GM19372 (cell line): Measurements from ENCODE around the gene ASB5.
"Not testable (repeated sequence)": the region's sequence is repeated elsewhere in the genome, so short reads cannot be mapped to it uniquely, and the experiment has no call there.

Experiments
- ATAC-seq: cut with Tn5 transposase; IDR thresholded peaks from one replicate; pipeline ENCODE4 v1.9.1; 2021; ENCODE audit warnings: mild to moderate bottlenecking, low read depth, moderate library complexity; ENCODE audit not compliant: unreplicated experiment

Gene ASB5, protein sequence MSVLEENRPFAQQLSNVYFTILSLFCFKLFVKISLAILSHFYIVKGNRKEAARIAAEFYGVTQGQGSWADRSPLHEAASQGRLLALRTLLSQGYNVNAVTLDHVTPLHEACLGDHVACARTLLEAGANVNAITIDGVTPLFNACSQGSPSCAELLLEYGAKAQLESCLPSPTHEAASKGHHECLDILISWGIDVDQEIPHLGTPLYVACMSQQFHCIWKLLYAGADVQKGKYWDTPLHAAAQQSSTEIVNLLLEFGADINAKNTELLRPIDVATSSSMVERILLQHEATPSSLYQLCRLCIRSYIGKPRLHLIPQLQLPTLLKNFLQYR

DNA sequence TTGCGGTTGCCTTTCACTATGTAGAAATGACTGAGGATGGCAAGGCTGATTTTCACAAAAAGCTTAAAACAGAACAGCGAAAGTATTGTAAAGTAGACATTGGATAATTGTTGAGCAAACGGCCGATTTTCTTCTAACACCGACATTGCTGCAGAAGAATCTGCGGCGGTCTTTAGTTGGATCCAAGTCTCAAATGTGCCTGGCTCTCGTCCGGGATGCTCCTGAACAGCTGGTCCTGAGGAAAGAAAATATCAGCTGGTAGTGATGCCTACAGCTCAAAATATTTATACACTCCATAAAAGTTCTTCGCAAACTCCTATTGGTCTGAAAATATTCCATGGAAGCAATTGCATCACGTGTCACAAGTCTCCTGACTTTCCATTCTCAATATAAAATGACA is at the start of gene ASB5:
TSS of gene ASB5 (minus strand) at position 260 of the 400 bp plus-strand sequence. CDS start at position 146, 114 bp downstream.
- ATAC-seq, result no peak

DNA sequence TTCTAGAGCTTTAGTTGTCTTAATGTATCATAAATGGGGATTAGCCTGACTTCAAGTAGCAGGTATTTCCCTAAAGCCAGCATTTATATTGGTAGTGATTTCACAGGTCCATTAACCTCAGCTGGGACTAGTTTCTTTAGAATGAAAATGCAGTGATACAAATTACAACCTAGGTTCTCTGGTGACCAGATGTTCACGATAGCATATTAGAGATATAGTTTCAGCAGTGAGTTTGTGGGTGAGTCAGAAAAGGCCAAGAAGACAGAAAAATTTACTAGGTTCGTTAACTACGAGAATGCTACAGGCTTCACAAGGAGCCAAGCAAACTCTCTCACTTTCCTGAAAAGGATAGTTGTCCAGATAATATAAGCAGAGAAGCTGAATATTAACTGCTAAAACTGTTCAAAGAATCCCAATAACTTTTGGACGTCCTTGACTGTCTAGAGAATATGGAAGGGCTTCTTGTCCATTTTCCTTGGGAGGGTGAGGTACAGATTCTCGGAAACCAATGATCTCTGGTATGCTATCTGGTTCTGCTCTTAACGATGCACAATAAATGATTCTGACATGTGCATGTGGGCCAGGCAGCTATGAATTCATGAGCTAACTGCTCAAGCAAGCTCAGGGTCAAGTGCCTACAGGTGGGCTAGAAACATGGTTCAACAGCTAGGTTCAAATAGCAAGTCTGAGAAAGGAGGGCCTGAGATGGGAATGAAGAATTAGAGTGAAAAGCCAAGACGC is 44.7 kb upstream of the ASB5 start:
- ATAC-seq, result no peak

DNA sequence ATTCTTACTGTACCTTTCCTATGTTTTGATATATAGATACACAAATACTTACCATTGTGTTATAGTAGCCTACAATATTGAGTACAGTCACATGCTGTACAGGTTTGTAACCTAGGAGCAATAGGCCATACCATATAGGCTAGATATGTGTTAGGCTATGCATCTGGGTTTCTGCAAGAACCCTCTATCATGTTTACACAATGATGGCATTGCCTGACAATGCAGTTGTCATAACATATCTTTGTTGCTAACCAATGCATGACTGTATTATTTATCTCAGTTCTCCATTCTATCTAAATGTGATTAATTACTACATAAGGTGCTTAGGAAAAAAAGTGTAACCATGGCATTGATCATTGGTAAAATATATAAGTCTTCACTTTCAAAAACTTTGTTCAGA is 40.8 kb upstream of the ASB5 start:
- ATAC-seq, result no peak

DNA sequence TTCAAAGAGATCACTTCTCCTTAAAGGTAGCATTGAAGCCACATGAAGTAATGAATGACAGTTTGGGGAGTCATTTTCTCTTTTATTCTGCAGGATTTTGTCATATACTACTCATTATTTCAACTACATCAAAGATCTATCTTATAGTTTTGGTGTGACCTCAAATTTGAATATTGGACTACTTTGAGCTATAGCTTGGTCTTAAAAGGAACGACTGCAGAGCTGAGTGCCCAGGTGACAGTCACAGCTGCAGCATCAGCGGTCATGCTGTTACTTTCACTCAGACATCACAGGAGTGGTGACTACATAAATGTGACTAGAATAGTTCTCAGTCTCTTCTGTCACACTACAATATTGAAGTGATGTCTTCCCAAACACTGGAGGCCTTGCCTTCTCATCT is 40.0 kb upstream of the ASB5 start:
- ATAC-seq, result peak; percentile 99

DNA sequence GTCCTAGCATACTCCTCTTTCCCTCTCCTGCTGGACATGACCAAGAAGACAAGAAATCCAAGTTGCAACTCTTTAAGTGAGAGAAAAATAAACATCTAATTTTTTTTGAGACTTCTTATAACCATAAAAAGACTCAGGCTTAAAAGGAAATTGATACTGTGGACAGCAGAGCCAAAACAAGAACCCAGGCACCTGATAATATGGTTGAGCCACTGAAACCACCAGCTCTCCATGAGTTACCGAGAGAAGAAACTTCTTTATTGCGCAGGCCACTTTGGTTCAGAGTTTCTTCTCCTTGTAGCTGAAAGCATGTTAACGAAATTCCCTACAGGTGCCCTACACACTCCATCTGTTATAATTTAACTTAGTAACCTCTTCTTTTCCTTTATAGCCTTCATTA is 39.4 kb upstream of the ASB5 start:
- peak; percentile 37 for ATAC-seq

DNA sequence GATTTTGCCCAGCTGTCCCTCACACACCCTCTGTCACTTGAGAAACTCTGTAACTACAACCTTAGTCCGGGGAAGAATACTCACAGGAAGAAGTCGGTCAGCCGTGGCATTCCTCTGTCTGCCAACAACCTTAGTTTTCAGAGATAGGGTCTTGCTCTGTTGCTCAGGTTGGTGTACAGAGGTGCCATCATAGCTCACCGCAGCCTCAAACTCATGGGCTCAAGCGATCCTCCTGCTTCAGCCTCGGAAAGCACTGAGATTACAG is 38.6 kb upstream of the ASB5 start:
- no peak for ATAC-seq

DNA sequence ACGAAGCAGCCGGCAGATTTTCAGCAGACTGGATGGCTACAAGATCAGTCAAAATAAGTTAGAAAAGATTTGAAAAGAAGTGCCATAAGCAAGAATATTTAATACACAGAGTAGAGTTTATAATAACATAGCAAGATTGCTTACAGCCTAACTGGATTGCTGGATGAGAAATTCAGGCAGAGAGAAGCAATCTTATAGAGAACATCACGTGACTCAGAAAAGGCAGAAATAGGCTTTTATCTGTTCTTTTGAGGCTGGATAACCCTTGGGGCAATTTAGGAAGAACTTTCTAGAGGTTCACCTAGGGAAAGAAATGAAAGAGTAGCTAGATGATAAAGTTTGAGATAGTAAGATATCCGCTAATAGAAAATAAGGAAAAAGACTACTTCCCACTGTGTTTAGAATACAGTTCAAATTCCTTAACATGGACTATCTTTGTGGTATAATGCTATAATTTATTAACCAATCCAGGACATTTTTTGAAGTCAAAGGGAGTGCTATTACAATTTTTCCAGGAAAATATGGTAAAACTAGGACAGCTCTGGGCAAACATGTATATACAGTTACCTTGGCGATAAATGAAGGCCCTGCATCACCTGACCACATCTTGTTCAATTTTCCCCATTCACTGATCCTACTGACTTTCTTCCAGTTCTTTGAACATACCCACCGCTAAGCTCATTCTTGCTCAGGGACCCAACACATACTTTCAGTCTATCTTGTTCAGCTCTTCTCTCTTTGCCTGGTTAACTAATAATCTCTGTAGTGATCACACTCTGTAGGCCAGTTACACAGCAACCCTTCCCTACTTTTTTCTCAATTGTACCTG is 38.0 kb upstream of the ASB5 start:
- ATAC-seq, result no peak

DNA sequence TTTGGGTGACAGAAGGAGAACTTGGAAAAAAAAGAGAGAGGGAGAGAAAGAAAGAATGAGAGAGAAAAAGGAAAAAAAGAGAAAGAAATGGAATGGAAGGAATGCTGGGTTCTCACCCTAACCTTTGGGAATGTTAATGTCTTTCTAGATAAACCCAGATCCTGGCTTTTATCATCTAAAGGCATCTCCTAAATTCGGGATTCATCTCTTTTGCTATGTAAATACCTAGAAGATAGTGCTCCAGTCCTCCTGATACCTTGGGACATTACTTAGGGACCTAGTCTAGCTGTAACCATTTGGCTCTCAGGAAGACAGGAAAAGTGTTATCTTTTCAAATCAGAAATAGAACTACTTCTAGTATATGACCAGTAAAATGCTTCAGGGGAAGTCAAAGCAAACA is 34.9 kb upstream of the ASB5 start:
- ATAC-seq, result no peak

DNA sequence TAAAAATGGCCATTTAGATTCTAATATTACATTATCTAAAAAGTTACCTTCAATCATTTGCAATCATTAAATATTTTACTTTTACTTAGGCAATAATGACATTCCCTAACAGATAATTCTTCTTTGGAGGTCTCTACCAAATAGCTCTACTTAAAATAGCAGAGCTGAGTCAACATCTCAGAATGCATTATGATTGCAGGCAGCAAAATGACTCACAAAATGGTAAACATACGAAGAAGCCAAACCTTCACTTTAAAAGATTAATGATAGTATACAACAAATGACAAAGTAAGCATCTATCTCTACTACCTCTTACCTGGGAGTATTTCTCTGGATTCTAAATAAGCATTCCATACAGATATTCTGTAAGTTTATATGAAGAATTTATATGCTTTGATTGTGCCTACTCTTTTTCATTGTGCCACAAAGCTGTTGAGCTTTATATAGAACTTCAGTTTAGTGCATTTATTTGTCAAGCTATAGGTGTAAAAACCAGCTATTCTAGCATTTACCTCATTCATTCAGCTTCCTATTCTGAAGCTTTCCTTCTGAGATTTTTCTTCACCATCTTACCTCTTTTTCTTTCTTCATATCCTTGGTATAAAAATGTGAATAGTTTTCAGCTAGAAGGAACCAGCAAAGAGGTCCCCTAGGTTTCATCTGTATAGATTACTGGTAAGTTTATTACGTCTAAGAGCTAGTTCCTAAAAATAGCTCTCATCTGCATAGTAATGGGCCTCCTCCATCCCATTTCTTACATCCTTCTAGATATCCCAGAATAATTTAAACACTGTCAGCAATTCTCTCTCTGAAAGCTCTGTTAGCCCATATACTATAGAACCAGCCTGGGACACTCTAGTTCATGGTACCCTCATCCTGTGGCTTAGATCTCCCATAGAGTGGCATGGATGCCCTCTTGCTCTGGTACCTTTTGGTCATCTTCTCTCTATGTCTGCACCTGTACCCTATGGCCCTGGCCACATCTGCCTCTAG is 33.6 kb upstream of the ASB5 start:
- ATAC-seq, result no peak

DNA sequence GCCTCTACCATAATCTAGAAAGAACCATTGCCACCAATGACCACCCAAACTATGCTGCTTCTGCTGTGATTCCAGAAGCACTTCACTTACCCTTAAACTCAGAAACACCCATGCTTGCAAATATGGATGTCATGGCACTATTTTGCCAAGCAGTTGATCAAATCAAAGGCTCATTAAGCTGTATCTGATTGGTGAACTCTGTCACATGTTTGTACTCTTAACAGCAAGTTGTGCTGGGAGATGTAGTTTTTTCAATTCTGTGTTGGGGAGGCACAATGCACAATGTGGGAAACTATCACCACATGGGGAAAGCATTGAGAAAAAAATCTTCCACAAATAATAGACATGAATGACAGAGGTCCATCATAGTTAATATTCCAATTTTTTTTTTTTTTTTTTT is 31.5 kb upstream of the ASB5 start:
- ATAC-seq, result no peak

DNA sequence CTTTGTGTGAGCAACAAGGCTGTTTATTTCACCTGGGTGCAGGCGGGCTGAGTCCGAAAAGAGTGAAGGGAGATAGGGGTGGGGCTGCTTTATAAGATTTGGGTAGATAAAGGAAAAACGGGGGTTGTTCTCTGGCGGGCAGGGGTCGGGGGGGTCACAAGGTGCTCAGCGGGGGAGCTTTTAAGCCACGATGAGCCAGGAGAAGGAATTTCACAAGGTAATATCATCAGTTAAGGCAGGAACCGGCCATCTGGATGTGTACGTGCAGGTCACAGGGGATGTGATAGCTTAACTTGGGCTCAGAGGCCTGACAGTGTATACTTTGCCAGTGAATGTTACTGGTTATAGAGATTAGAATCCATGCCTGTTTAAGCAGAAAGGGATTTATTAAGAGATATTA is 31.0 kb upstream of the ASB5 start:
- ATAC-seq, result no peak

DNA sequence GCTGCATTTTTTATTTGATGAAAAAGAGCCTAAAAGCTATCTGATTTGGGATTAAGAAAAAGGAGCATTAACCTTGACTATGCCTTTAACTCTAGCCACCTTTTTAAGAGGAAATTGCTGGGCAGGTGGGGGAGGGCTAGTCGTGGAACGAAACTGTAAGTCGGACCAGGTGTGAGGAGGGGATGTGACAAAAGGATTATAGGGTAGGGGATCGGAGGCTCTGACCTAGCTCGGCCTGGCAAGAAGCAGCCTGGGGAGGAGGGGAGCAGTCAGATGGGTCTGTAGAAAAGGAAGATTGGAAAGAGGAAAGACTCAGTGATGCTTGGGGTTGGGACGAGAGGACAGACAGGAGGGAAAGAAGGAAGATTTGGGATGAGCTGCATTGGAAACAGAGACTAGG is 29.6 kb upstream of the ASB5 start:
- no peak for ATAC-seq

DNA sequence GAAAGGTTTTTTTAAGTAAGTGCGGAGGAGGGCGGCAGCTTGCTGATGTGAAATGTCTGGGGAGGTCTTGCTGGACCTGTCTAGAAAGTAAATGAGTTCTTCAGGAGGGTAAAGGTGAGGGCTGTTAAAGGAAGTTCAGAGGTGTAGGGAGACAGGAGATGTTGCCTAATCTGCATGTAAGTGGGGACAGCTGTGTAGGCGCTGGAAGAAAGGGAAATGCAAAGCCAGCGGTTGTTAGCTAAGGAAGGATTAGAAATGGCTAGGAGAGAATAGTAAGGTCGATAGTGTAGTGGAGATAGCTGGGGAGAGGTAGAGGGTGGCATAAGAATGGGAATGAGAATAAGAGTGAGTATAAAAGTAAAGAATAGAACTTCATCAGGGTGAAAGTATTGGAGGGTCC is 26.9 kb upstream of the ASB5 start:
- not testable (repeated sequence) for ATAC-seq

DNA sequence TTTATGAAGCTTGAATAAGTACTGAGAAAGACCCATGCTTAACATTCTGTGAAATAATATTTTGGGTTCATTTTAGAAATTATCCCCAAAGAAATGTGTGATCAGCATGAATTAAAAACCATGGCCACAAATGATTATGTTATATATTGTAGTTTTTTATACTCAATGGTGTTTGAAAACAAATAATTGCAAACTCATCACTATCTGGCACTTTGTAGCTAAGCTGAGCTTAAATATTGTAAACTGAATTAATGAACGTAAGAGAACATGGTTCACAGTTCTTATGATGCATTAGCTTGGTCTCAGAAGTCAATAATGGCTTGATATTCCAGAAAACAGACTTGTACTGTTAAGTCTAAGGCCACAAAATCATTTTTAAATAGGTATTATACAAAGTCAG is 24.6 kb upstream of the ASB5 start:
- no peak for ATAC-seq

DNA sequence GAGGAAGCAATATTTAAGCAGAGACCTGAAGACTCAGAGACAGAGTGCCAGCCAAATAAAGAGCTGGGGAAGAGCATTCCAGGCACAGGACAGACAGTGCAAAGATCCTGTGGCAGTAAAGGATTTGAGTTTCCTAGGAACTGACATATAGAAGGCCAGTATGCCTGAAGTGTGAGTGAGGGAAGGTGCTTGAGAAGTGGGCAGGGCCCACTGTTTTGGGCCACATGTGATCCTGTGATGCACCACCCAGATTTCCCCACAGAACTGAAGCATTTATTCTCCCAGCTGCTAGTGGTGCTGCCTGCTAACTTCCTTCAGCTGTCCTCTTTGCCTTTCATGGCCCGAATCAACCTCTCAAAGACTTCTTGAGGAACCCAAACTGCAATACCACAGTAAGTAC is 23.9 kb upstream of the ASB5 start:
- ATAC-seq, result no peak

DNA sequence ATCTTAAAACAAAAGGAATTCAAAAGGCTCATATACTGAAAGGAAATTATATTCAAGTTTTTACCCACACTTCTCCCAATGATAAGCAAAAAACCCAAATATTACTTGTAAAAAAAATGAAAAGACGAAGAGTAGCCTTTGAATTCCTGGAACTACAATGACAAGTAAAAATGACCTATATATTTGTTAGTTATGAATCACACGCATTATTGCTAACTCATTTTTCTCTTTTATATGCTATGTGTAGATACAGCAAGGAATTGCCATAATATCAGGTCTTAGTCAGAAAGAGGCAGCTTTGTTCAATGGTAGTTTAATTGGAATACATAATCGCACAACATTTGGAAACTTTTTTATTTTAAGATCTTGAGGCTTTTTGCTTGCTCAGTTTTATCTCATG is 22.7 kb upstream of the ASB5 start:
- ATAC-seq, result no peak

DNA sequence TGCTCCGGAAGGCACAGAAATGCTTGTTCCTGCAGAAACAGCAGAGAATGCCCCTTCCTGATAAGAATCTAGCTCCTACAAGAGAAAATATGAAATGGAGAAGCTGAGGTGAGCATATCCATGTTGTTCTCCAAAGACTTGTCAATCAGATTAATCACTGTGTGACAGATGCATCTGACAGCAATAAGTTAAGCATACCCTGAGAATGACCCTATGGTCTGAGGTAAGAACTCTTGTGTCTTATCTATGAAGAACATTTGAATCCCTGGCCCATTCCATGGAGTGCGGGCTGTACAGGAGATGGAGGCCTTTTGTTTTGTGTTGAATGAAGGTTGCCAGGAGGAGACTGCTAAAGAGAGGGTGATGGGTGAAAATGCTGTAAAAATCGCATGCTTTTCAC is 21.5 kb upstream of the ASB5 start:
- no peak for ATAC-seq

DNA sequence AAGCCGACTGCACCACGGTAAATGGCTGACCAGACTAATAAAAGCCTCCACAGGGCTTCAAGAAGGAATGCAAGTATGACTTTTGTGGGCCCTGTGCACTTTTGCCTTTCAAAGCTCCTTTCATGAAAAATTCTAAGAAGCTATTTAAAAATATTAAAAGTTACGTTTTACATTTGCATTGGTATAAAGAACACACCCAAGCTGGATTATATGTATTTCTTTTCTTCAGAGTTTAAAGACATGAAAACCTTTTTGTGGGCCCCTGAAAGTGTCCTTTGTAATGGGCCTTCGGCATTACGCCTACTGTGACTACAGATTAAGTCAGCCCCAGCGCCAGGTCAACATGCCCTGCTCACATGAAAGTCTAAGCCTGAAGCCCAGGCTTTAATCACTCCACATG is 20.5 kb upstream of the ASB5 start:
- no peak for ATAC-seq

DNA sequence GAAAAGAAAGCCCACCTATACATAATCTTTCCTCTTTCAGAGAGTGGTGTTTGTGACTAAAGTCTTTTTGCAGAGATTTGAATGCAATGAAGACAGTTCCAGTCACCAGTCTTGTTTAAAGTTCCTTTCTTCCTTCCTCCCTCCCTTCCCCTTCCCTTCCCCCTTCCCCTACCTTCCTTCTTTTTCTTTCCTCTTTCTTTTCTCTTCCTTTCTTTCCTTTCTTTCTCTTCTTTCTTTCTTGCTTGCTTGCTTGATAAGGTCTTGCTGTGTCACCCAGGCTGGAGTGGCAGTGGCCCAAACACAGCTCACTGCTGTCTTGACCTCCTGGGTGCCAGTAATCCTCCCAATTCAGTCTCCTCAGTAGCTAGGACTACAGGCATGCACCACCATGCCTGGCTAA is 19.0 kb upstream of the ASB5 start:
- ATAC-seq, result no peak

DNA sequence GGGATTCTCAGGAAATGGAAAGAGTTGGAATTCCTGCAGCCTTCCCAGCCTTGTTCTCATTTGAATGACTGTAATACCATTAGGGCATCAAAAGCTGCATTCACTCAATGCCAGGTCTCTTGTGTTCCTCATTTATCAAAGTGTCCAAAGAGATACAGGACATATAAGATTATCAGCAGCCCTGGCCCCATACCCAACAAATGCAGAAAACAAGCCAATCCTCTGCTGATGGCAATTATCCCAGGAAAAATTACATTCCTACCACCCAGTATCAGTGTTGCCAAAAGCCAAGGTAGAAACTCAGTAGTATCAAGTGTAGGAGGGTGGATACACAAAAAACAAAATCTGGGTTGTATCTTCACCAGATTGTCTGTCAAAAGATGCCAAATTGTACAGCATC is 18.5 kb upstream of the ASB5 start:
- ATAC-seq, result no peak
